Suprapubic skin (tissue), 4 donors: Measurements from ENCODE around the gene DDX25. TPM values are rescaled to one million over a fixed set of nuclear protein-coding genes. Genes with fewer than 3 reads are reported as not detected.

Source experiments
- DNase-seq, 2 donors: peaks; one replicate each; pipeline ENCODE4 v3.0.0-alpha.2; 2019; ENCODE audit warnings: low spot score in 2 of 2
- H3K27ac ChIP-seq: fragments of 200-600 bp; sonication (generic); one replicate; pipeline ENCODE4 v1.5.1; 2019
- H3K27me3 ChIP-seq: fragments of 200-600 bp; sonication (generic); one replicate; pipeline ENCODE4 v1.5.1; 2019
- H3K36me3 ChIP-seq: fragments of 200-600 bp; sonication (generic); one replicate; pipeline ENCODE4 v1.5.1; 2019
- H3K4me1 ChIP-seq: fragments of 200-600 bp; sonication (generic); one replicate; pipeline ENCODE4 v1.5.1; 2019
- H3K4me3 ChIP-seq: fragments of 200-600 bp; sonication (generic); one replicate; pipeline ENCODE4 v1.5.1; 2019; ENCODE audit warnings: mild to moderate bottlenecking
- H3K9me3 ChIP-seq: fragments of 200-600 bp; sonication (generic); one replicate; pipeline ENCODE4 v1.5.1; 2019
- CTCF ChIP-seq, 2 donors: fragments of 200-600 bp in 1 of 2; fragments of 450-650 bp in 1 of 2; sonication (generic) in 1 of 2; IDR thresholded peaks; one replicate each; pipeline ENCODE4 v1.5.1; 2016 to 2019; ENCODE audit warnings: antibody characterized with exemption in 2 of 2, mild to moderate bottlenecking in 1 of 2, moderate library complexity in 1 of 2
- EP300 ChIP-seq: sonication (generic); formaldehyde crosslinking; IDR thresholded peaks from one replicate; pipeline ENCODE4 v1.6.1; 2017; ENCODE audit warnings: antibody characterized with exemption
- POLR2A ChIP-seq, 2 donors: fragments of 450-650 bp; IDR thresholded peaks; one replicate each; pipeline ENCODE4 v1.6.1; 2017; ENCODE audit warnings: antibody characterized with exemption in 2 of 2, mild to moderate bottlenecking in 2 of 2, moderate library complexity in 2 of 2
- POLR2AphosphoS5 ChIP-seq, 3 donors: sonication (generic); formaldehyde crosslinking; IDR thresholded peaks; one replicate each; pipeline ENCODE4 v1.6.1; 2017; ENCODE audit warnings: antibody characterized with exemption in 3 of 3
- WGBS: methylation state at CpG from one replicate; pipeline ENCODE4 v1.1.5; 2018; 5-methylcytosine and 5-hydroxymethylcytosine counted together
- total RNA-seq, 4 donors: library from RNA; depleted of rRNA; stranded (reverse); fragments of >200 nt; gene quantifications; one replicate each; pipeline ENCODE4 v1.1.0, GENCODE V29; 2016

The DDX25 gene
- total RNA-seq, 4 donors from 2014 or later, result 0.15 to 1.2 (median 0.32) TPM; not detected in 1

- H3K27ac ChIP-seq, result no peak overlapping the region
- H3K36me3 ChIP-seq, result no peaks in the 10 kb centered on the region
- H3K9me3 ChIP-seq, result no peaks in the 10 kb centered on the region
- TF ChIP-seq POLR2AphosphoS5 (IDR thresholded peaks at IDR 0.05) (no peak), EP300 (no peak), POLR2A (IDR thresholded peaks at IDR 0.05) (no peak), CTCF (IDR thresholded peaks at IDR 0.05) (no peak)
- no peak overlapping the region for H3K4me3 ChIP-seq
- WGBS, result 66% methylated on average over 12 of the region's 12 CpGs
- no peaks in the 10 kb centered on the region for H3K27me3 ChIP-seq
- peaks cover 14% of the 10 kb centered on the region for H3K4me1 ChIP-seq
- peak in 1 of 2 donors; percentile 40 for DNase-seq
Observed at GRCh38 chr11:125933030-125933813, 28.9 kb downstream of the DDX25 start.

- Histone ChIP-seq H3K27ac (no peak overlapping the region), H3K27me3 (no peaks in the 10 kb centered on the region), H3K4me1 (peaks cover 24% of the 10 kb centered on the region), H3K36me3 (no peaks in the 10 kb centered on the region), H3K9me3 (no peaks in the 10 kb centered on the region), H3K4me3 (no peak overlapping the region)
- TF ChIP-seq CTCF (IDR thresholded peaks at IDR 0.05) (no peak), POLR2AphosphoS5 (IDR thresholded peaks at IDR 0.05) (no peak), EP300 (no peak), POLR2A (IDR thresholded peaks at IDR 0.05) (no peak)
- DNase-seq, result no peak
- 97% methylated on average over 8 of the region's 8 CpGs for whole genome bisulfite sequencing
Observed at GRCh38 chr11:125934473-125934872, 30.2 kb downstream of the DDX25 start.

GRCh38 chr11:125935056-125935455, 30.7 kb downstream of the DDX25 start:
- no peak overlapping the region for H3K27ac ChIP-seq
- H3K36me3 ChIP-seq, result no peaks in the 10 kb centered on the region
- TF ChIP-seq POLR2A (IDR thresholded peaks at IDR 0.05), result no peak
- no peak for TF ChIP-seq EP300
- no peak for TF ChIP-seq CTCF (IDR thresholded peaks at IDR 0.05)
- no peak for TF ChIP-seq POLR2AphosphoS5 (IDR thresholded peaks at IDR 0.05)
- H3K4me3 ChIP-seq, result no peak overlapping the region
- no peak for DNase-seq
- 95% methylated on average over 2 of the region's 2 CpGs for WGBS
- peaks cover 24% of the 10 kb centered on the region for H3K4me1 ChIP-seq
- H3K27me3 ChIP-seq, result no peaks in the 10 kb centered on the region
- H3K9me3 ChIP-seq, result no peaks in the 10 kb centered on the region

GRCh38 chr11:125935618-125936199, 31.4 kb downstream of the DDX25 start:
- WGBS, result 39% methylated on average over 12 of the region's 12 CpGs
- no peak overlapping the region for H3K27ac ChIP-seq
- no peaks in the 10 kb centered on the region for H3K27me3 ChIP-seq
- no peaks in the 10 kb centered on the region for H3K36me3 ChIP-seq
- H3K4me1 ChIP-seq, result peaks cover 24% of the 10 kb centered on the region
- H3K9me3 ChIP-seq, result no peaks in the 10 kb centered on the region
- no peak overlapping the region for H3K4me3 ChIP-seq
- peak in 1 of 2 donors; percentile 44 for DNase-seq
- TF ChIP-seq EP300 (no peak), POLR2A (IDR thresholded peaks at IDR 0.05) (no peak), CTCF (IDR thresholded peaks at IDR 0.05) (no peak), POLR2AphosphoS5 (IDR thresholded peaks at IDR 0.05) (no peak)

- H3K9me3 ChIP-seq, result no peaks in the 10 kb centered on the region
- peaks cover 16% of the 10 kb centered on the region for H3K4me1 ChIP-seq
- H3K4me3 ChIP-seq, result no peak overlapping the region
- H3K27ac ChIP-seq, result no peak overlapping the region
- TF ChIP-seq CTCF (IDR thresholded peaks at IDR 0.05), result no peak
- TF ChIP-seq EP300, result no peak
- TF ChIP-seq POLR2A (IDR thresholded peaks at IDR 0.05), result no peak
- TF ChIP-seq POLR2AphosphoS5 (IDR thresholded peaks at IDR 0.05), result no peak
- 72% methylated on average over 5 of the region's 5 CpGs for WGBS
- no peaks in the 10 kb centered on the region for H3K27me3 ChIP-seq
- H3K36me3 ChIP-seq, result no peaks in the 10 kb centered on the region
- peak in 1 of 2 donors; percentile 52 for DNase-seq
Observed at GRCh38 chr11:125938418-125938817, 34.1 kb downstream of the DDX25 start.
